Right cardiac atrium (tissue), 5 donors: ENCODE measurements around the gene TMPRSS11D. TPM values are rescaled to one million over a fixed set of nuclear protein-coding genes. Genes with fewer than 3 reads are reported as not detected.

Experiments used
- polyA plus RNA-seq: library from polyadenylated mRNA; stranded (reverse); fragments of 200-250 nt; gene quantifications from one replicate; pipeline ENCODE4 v1.2.3, GENCODE V29; 2013
- total RNA-seq, 4 donors: library from RNA; stranded (reverse); fragmentation: NEBNext Ultra II Directional; extraction: Animal tissue kit (Norgen Biotek cat#: 25700); gene quantifications; one replicate each; pipeline ENCODE4 v1.2.1, GENCODE V29; 2021
- donor health status: healthy with polysubstance abuse.
- donor health status: DM: no; HTN: yes; CAD: no.
- donor health status: DM: no; HTN: no; CAD: no.
- donor health status: DM: no; HTN: yes; CAD: no; lungs with severe emphysema.
- donor health status: DM: yes; HTN: yes; CAD: no.

TMPRSS11D gene
- total and polyA plus RNA-seq, 5 donors: not detected

Other genes starting within 250 kb of the TMPRSS11D start
- gene UBA6, start 182.8 kb downstream of the TMPRSS11D start, total RNA-seq: 10 to 100 TPM; 14.5 to 33.4 (median 19.7) TPM
- gene UBA6, start 182.8 kb downstream of the TMPRSS11D start, polyA plus RNA-seq: 3.0 TPM
- gene GNRHR, start 129.6 kb downstream of the TMPRSS11D start, total RNA-seq: not detected
- gene GNRHR, start 129.6 kb downstream of the TMPRSS11D start, polyA plus RNA-seq: not detected
- not detected for gene TMPRSS11A, start 79.5 kb upstream of the TMPRSS11D start, total RNA-seq
- gene TMPRSS11A, start 79.5 kb upstream of the TMPRSS11D start, polyA plus RNA-seq: not detected
- not detected for gene TMPRSS11F, start 245.9 kb upstream of the TMPRSS11D start, total RNA-seq
- gene TMPRSS11F, start 245.9 kb upstream of the TMPRSS11D start, polyA plus RNA-seq: not detected